AML-193 (cell line): ENCODE results near the gene TUBA3E.
"Not testable (repeated sequence)": the region's sequence is repeated elsewhere in the genome, so short reads cannot be mapped to it uniquely, and the experiment has no call there.

Experiments used
- DNase-seq, 2 experiments: peaks; one replicate each; lab custom pipeline; 2025; lab: John Stamatoyannopoulos, UW

The TUBA3E gene

DNA sequence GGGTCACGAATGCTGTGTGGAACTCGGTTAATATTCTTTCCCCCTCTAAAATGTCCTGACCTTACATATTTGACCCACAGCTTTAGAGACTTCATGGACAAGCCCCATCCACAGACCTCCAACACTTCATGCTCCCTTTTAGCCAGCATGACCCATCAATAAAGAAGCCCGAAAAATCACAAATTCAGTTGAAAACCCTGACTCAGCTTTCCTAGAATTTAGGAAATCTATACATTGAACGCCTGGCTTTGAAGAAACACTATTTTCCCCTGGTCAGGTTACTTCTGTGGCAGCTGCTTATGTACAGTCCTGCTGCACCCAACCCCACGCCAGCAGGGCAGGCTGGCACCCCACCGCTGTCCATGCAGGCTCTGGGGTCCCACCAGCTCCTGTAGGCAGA lies 6.9 kb downstream of the TUBA3E start:
- not testable (repeated sequence) for DNase-seq

DNA sequence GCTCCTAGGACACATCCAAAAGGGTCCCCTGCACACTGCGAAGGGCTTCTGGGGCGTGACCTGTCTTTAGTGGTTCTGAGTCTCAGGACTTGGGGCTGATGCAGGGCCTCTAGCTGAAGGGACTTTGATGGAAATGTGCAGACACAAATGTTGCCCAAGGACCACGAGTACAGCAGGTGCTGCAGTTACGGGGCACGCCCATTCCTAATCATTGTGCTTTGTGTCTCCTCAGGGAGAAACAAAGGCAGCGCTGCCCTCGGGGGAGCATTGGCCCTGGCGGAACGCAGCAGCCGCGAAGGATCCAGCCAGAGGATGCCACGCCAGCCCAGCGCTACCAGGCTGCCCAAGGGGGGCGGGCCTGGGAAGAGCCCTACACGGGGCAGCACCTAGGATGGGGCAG lies 8.0 kb downstream of the TUBA3E start:
- DNase-seq, result no peak

DNA sequence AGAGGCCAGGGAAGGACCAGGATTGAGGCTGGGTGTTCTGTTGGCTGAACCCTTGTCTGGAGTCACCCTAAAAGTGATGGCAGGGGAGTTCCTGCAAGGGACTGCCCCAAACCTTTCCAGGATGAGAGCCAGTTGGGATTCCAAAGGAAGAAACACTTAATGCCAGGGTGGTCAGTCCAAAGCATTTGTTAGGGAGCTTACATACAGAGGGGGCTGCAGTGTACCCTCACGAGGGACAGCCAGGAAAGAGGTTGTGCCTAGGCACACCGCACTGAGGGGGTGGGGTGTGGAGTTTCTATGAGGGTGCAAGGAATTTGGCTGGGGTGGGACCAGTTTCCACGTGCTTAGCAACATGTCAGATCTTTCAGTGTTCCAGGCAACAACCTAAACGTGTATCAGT lies 9.3 kb downstream of the TUBA3E start:
- not testable (repeated sequence) for DNase-seq

DNA sequence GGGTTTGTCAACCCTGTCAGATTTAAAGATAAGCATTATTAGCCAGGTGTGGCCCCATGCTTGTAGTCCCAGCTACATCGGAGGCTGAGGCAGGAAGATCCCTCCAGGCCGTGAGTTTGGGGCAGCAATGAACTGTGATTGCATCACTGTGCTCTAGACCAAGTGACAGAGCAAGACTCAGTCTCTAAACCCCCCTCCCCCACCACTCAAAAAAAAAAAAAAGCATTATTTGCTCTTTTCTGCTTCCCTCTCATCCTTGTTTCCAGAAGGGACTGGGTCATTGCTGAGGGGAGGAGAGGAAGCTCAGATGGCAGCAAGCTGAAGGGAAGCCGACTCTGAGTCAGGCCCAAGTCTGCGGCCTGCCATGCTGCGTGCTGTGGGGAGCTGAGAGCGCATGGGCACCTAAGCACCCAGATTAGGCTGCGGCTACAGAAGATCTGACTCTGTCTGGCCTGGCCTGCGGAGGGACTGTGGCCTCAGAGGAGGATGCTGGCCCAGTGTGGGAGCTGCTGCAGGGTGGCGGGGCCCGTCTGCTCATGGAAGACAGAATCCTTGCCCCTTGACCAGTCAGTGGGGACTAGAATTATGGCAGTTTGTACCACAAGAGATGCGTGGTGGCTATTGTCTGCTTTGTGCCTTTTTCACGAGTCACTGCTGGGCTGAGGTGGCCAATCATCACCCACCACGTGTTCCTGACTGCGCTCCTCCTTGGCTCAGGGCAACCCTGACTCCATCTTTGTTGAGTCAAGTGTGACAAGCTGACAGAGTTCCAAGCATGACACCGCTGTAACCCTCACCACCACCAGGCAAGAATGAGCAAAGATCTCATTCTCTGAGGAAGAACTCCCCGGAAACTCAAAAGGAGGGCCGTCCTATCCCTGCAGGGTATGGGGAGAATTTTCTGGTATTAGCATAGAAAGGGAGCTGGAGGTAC lies 10.1 kb downstream of the TUBA3E start:
- not testable (repeated sequence) for DNase-seq

DNA sequence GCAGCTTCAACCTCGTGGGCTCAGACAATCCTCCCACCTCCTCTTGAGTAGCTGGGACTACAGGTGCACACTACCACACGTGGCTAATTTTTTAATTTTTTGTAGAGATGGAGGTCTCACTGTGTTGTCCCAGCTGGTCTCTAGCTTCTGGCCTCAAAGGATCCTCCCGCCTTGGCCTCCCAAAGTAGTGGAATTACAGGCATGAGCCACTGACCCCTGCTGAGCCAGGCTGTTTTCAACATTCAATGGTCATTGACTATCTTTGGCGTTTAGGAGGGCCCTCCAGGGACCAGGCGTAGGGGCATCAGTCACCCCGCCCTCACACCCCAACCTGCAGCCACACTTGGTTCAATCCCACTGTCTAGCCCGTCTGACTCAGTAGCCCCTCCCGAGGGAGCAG lies 11.0 kb downstream of the TUBA3E start:
- DNase-seq, result no peak

DNA sequence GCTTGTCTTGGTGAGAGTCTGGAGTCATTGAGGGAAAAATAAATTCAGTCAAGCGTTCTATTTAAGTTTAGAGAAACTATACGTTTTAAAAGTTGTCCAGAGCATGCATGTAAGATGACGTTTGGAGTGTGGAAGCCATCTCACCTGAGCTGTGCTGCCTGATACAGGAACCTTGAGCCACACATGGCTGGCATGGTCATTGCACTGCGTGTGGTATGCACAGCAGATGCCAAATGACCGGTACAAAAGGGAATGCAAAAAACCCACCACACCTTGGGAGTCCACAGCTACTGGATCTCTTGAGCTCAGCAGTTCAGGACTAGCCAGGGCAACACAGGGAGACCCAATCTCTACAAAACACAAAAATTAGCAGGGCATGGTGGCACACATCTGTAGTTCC lies 11.8 kb downstream of the TUBA3E start:
- no peak for DNase-seq

DNA sequence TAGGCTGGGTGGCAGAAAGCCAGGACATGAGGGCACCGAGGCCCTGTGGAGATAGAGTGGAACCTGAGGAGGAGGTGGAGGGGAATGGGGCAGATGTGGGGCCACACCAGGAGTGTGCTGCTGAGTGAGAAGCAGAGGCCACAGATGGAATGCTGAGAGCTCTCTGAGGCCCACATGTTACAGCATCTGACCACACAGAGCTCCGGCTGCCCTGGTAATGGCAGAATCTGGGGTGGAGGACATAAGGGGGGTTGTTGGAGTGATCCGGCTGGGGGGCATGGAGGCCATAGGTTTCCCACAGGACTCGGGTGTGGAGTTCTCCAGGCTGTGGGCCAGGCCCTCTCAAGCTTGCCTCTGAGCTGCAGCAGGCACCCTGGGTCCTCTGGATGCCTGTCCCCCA lies 12.3 kb downstream of the TUBA3E start:
- DNase-seq, result no peak

DNA sequence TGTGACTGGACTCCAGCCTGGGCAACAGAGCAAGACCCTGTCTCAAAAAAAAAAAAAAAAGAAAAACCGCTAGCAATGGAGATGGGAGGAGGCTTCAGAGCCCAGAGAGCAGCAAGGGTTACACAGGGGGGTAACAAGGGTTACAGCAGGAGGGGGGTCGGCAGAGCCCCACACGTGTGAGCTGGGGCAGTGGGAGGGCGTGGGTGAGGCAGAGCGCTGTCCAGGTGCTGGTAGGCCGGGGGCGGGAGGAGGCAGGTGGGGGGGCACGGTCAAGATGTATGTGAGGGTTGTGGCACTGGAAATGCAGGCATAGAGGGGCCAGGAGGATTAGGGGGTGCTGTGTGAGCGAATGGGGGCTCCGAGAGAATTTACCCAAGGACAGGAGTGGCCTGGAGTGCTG lies 12.8 kb downstream of the TUBA3E start:
- no peak for DNase-seq

DNA sequence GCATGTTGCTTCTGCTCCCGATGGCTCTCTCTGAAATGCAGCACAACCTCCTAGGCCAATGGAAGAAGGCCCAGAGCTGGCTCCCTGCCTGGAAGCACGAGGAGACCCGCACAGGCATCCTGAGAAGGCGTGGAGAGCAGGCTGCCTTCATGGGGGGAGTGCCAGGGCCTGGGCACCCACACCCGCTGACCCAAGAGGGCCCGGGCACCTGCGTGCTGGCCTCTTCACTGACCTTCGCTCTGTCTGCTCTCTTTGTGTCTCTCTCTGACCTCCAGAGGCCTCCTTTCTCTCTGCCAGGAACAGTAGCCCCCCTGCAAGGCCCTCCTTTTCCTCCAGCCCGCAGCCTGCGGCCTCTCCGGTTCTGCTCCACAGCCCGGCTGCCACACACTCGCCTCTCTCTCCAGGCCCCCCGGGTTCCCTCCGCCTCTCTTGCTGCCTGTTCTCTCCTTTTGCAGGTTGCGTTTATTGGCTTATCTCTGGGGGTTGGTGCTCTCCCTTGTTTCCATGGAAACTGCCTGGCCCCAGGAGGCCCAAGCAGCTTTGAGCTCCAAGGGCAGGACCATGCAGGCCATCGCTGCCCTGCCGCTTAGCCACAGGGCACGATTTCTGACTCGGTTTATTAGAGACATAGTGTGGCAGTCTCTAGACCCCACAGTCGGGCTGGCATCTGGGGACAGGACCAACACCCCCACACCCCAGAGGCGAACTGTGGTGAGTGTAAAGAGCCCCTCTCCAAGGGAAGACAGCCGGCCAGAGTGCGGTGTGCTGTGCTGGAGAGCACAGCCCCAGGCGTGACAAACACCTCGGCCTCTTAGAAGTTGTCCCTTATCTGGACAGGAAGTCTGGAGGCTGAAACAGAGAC lies 14.5 kb downstream of the TUBA3E start:
- DNase-seq, result no peak

DNA sequence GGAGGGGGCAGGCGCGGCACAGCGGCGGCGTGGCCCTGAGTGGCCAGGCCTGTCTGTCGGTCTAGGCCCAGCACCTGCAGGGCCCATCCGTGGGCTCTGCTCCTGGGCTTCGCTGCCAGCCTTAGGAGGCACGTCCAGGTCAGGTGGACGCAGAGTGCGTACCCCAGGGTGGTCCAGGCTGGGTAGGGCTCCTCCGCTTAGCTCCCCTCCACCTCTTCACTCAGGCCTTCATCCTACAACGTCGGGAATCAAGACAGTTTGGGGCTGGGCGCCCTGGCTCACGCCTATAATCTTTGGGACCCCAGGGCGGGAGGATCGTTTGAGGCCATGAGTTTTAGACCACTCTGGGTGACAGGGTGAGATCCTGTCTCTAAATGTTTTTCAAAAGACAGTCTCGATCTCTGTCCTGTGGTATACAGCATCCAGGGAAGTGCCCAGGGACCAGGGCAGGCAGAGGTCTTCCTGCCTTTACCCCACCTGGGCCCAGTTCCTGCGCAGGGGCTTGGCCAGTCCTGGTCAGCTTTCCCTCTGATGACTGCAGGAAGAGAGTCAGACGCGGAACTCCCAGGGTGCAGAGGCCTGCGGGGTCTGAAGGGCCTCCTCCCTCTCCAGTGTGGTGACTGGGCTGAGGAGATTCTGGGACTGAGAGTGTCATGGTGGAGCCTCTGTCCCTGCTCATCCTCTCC lies 15.3 kb downstream of the TUBA3E start:
- DNase-seq, result peak in 1 of 2 experiments; percentile 0

DNA sequence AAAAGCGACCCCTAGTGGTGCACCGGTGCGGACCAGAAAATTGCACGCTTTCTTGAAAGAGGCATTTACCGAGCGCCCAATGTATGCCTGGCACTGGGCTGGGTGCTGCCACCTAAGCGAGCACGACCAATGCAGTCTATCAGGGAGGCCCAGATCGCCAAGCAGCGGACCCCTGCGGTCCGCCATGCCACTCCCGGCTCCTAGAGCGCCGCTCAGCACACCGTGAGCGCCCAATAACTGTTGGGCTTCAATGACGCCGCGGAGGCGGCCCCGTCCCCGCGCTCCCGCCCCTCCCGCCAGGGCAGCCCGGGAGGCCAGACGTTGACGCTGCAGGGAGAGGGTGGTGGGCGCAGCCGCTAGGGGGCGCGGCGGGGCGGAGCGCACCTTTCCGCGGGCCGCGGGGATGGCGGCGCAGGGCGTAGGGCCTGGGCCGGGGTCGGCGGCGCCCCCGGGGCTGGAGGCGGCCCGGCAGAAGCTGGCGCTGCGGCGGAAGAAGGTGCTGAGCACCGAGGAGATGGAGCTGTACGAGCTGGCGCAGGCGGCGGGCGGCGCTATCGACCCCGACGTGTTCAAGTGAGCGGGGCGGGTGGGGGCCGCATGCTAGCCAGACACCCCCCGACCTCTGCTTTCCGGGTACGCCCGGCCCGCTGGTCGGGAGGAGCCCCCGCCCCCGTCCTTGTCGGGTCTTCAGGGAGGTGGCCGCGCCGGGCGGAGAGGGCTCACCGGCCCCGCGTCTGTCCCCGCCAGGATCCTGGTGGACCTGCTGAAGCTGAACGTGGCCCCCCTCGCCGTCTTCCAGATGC lies 16.2 kb downstream of the TUBA3E start, which contains the start of gene MZT2B:
MZT2B (plus strand) TSS at position 383 of the 803 bp plus-strand sequence; CDS start at position 404, 21 bp downstream.
- peak; percentile 67 to 77 for DNase-seq

DNA sequence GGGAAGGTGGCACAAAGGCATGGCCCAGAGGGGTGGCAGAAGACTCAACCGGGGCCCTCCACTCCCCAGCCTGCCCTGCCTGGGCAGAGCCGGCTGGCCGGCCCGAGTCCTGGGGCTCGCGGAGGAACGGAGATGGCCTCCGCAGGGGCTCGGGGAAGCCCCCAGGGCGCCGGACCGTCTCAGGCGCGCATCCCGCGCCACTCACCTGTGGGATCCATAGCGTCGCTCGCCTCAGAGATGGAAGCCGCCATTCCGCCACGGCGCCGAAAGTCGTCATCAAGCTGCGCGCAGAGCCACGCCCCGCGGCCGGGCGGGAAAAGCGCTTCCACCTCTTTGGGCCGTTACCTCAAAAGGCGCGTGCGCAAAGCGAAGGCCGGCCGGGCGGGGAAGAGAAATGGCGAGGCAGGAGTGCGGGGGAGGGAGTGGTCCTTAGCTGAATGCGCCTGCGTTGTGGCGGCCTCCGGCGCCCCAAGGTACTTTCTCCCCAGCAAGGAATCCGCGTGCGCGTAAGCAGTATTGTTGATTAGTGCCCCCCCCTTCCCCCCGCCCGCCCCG lies 16.8 kb downstream of the TUBA3E start, which contains the start of gene SMPD4:
SMPD4 (minus strand) TSS at position 278 of the 555 bp plus-strand sequence. CDS start 5,010 bp downstream, outside the sequence.
- peak; percentile 77 to 80 for DNase-seq

DNA sequence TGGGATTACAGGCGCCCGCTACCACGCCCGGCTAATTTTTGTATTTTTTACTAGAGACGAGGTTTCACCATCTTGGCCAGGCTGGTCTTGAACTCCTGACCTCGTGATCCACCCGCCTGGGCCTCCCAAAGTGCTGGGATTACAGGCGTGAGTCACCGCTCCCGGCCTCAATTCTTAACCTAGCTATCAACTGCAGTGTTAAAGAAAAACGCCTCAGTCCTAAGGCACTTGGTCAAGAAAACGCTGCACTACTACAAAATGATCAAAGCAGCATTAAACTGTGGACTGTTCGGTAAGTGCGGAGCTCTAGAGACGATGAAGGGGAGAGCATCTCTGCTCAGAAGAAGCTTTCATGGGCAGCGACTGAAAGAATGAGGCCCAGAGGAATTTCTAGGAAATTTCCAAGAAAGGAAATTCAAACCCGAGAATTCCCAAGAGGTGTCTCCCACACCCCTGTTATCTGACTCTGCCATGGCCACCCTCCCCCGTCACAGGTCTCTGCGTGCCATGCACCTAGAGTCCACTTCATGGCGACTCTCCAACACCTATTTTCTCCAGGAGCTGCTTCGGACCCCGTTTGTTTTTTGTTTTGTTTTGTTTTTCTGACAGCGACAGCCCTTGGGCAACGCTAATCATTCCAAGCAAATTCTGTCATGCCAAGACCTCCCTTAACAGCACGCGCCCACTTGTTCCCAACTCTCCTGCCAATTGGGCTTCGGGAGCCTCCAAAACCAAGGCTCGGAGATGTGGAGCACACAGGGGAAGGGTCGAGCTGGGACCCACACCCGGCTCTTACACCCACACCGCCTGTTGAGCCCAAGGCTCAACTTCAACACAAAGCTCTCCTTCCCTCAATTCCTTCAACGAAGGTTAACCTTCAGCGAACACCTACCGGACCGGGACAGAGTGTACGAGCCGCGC lies 17.6 kb downstream of the TUBA3E start:
- not testable (repeated sequence) for DNase-seq

DNA sequence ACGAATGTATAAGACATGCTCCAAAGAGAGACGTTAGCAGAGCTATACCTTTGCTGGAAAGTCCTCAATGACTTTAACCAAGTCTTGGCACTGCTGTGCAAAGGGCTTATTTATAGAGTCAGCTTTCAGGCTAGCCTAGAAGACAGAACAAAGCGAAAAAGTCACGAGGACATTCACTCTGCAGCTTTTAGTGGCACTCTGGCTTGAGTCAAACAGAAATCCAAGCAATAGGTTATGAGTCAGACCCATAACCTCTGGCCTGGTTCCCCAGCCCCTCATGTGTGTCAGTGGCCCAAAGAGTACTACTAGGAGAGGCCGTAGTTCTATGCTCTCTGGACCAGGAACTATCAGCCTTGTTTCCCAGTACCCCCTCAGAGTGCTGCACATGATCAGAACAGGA lies 23.4 kb downstream of the TUBA3E start:
- DNase-seq, result not testable (repeated sequence)

DNA sequence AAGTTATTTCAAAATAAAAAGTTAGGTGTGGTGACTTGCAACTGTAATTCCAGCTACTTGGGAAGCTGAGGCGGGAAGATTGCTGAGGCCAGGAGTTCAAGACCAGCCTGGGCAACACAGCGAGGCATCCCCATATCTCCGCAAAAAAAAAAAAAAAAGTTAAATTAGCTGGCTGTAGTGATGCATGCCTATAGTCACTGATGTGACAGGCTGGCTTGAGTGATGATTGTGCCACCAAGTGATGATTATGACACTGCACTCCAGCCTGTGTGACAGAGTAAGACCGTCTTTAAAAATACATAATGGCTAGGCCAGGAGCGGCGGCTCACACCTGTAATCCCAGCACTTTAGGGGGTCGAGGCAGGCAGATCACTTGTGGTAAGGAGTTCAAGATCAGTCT lies 28.3 kb downstream of the TUBA3E start:
- DNase-seq, result no peak

DNA sequence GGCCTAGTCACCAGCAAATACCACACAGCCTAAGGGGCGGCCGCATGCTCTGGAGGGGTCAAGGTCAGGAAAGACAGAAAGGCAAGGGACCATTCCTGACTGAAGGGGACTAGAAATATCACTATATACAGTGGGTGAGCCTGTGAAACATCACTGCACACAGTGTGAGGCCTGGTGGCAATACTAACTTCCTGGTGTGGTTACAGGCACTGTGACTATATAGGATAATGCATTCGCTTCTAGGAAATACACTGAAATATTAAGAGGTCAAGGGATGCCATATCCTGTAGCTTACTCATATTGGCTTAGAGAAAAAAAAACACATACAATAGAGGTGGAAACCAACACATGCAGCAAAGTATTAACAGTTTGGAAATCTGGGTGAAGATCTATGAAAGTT lies 29.1 kb downstream of the TUBA3E start:
- not testable (repeated sequence) for DNase-seq

DNA sequence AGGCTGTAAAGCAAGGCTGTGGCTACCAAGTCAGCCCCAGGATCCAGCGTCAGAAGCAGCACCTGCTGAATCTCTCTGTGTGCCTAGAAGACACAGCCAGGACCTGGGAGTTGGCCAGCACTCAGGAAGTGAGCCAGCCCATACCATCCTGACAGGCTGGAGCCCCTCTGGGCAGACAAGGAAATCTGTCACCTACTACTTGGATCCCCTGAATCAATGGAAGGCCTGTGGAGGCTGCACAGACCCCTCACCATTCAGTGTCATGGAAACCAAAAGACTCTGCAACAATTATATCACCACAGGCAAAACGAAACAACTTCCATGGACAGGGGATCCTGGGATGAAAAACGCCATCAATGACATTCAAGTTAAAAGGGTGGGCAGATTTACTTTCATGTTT lies 31.6 kb downstream of the TUBA3E start:
- not testable (repeated sequence) for DNase-seq

DNA sequence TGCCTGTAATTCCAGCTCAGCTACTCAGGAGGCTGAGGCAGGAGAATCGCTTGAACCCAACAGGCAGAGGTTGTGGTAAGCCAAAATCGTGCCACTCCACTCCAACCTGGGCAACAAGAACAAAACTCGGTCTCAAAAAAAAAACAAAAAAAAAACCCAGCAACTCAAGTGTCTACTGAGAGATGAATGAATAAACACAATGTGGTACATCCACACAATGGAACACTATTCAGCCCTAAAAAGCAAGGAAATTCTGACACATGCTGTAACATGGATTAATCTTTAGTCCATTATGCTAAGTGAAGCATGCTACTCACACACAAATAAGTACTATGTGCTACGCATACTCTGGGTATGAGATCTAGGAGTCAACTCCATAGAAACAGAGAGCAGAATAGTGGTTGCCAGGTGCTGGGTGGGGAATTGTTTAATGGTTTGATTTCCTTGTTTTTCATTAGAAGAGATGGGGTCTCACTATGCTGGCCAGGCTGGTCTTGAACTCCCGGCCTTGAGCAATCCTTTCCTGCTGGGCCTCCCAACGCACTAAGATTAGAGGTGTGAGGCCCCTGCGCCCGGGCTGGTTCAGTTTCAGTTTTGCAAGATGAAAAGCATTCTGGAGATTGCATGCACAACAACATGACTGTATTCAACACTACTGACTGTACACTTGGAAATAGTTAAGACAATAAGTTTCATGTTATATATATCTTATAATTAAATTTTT lies 32.8 kb downstream of the TUBA3E start:
- no peak for DNase-seq

DNA sequence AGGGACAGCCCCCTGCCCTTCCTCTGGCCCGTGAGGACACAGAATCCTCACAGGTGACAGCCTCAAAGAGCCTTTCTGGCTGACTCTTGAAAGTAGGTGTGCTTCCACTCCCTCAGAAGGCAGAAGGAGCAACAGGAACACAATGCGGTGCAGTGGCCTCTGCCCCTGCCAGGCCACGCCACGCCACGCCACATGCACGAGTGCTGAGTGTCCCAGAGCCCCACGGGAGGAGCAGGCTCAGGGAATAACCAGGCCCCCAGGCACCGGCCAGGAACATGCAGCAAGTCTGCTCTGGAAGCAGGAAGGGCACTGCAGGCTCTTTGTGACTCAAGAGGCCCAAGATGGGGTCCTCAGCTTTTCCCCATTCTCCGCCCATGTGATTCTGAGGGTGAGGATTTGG lies 35.3 kb downstream of the TUBA3E start:
- no peak for DNase-seq
